Endothelial cell of hepatic sinusoid (primary cell): ENCODE data around the gene VPS26B.
"Not testable (repeated sequence)": the region's sequence is repeated elsewhere in the genome, so short reads cannot be mapped to it uniquely, and the experiment has no call there.

Experiments used
- in situ Hi-C: cut with HindIII; loops from 2 replicates; pipeline ENCODE4 v1.10.0; 2017; ENCODE audit warnings: low sequenced_read_pairs

VPS26B gene

DNA sequence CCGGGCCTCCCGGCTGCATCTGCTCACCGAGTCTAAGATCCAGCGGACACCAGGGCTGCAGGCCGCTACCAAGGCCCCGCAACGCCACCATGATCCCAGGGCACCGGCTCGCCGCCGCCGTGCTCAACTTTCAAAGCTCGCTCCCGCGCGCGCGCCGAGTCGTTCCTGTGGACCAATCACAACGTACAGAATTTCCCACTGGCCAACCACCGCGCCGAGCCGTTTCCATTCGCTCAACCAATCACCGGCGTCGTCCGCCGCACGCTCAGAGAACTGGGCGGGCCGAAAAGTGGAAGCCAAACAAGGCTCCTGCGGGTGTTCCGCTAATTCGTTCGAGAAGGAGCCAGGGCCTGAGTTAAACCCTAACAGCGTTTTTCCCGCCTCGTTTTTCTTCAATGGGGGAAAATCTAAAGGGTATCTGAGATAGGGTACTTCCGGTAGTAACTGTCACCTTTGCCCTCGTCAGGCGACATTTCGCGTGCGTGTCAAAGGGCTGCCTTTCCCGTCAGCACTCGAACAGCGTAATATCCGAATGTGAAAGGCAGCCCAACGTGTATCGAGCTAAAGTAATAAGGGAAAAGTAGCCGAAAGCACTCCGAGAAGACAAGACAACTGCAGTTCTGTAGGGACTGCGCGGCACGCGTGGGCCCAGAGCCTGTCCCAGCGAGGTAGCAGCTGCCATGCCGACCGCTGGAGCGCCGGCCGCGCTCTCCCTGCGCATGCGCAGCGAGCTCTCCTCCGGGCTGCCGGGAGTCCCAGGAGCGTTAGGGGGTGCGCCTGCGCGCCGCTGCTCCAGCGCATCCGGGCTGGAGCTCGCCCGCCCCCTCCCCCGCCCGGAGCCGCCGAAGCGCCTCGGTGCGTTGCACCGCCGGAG is at the start of gene VPS26B, which contains the start of gene NCAPD3:
VPS26B (plus strand) TSS at position 836 of the 874 bp plus-strand sequence. CDS start 452 bp downstream, outside the sequence.
NCAPD3 (minus strand) TSS at position 132 of the 874 bp plus-strand sequence; CDS start at position 91, 41 bp downstream.
- in situ Hi-C loops = no loop called here

DNA sequence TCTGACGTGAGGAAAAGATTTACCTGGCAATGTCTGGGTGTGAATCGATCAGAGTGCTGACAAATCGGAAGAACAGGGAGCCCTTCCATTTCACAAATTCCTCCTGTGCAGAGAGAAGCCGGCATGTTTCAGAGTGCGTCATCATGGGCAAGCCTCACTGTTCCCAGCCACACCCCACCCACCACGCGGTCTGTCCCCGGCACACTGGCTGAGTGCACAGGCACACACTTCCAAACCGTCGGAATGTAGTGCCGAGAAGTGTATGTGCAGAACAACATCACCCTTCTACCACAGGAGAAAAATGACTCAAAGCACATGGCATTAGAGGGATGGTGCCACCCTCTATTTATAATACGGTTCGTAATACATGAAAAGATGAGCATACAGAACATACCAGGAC is 48.2 kb upstream of the VPS26B start:
- in situ Hi-C loops = no loop called here

DNA sequence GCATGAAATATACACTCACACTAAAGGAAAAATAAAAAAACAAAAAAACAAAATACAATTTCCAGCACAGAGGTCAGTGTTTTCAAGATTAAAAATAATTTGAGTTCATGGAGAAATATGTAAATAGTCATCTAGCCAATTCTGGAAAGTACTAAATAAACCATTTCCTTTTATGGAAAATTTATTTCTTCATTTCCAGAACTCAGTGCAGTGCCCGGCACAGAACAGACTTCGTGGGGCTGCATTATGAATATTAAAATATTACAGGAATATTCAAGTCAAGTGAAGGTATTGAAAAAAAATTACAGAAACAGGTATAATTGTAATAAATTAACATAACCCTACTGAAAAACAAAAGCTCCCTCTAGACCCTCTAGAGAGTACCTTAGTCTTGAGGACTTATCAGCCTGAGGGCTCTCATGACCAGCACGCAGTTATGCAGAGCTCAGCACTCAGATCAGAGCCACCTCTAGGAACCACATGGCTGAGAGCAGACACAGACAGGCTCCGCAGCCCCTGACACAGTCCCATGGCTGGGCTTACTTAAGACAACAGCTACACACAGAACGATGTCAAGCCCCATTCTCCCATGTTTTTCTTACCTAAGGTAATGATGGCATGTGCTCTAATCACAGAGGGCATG is 46.3 kb upstream of the VPS26B start:
- in situ Hi-C loops = no loop called here

DNA sequence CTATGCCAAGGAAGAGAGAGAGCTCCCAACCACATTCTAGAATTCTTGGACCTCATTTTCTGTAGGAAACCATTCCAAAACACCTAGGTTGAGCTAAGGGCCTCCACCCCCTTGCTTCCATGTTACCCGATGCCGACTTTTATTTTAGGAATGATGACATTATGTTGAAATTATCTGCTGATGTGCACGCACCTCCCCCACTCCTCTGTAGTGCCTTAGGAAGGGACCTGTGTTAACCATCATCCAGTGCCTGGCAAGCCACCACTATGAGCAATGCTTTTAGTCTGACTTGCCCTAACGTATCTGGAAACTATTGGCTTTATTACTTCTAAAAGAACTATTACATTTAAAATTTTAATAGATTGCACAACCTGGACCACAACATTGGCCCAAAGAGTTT is 42.8 kb upstream of the VPS26B start:
- in situ Hi-C loops = no loop called here

DNA sequence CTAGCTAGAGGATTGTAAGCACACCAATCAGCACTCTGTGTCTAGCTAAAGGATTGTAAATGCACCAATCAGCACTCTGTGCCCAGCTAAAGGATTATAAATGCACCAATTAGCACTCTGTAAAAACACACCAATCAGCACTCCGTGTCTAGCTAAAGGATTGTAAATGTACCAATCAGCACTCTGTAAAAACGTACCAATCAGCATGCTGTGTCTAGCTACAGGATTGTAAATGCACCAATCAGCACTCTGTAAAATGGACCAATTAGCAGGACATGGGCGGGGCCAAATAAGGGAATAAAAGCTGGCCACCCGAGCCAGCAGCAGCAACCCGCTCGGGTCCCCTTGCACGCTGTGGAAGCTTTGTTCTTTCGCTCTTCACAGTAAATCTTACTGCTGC is 36.4 kb upstream of the VPS26B start:
- in situ Hi-C loops = not testable (repeated sequence)

DNA sequence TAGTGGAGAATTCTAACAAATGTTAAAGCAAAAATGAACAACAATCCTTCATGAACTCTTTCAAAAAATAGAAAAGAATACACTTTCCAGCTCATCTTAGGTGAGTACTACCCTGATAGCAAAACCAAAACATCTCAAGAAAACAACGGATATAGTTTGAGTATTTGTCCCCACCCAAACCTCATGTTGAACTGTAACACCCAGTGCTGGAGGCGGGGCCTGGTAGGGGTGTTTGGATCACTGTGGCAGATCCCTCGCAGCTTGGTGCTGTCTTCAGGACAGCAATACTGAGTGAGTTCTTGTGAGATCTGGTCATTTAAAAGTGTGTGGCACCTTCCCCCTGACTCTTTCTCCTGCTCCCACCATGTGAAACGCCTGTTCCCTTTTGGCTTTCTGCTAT is 27.7 kb upstream of the VPS26B start:
- in situ Hi-C loops = no loop called here

DNA sequence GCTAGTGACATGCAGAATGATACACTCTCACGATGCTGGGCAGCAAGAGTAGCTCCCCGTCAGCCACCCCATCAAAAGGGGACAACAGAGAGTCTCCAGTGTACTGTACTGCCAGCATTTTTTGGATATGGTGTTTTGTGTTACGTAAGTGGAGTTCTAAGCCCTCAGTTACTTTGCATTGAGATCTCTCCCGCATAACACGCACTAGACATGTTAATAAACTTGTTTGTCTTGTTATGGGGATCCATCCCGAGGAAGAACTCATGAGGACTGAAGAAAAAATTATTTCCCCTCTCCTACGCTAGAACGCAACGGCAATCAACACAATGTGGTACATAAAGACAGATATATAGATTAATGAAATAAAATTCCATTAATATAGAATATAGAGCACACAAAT is 24.9 kb upstream of the VPS26B start:
- in situ Hi-C loops = no loop called here

DNA sequence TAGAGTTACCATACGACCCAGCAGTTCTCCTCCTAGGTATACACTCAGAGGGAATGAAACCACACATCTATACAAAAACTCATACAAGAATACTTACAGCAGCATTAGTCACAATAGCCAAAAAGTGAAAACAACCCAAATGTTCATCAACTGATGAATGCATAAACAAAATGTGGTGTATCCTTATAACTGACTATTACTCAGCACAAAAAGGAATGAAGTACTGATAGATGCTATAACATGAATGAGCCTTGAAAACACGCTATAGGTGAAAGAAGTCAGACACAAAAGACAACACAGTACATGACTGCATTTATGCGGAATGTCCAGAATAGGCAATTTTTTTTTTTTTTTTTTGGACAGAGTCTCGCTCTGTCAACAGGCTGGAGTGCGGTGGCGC is 23.8 kb upstream of the VPS26B start:
- in situ Hi-C loops = no loop called here

DNA sequence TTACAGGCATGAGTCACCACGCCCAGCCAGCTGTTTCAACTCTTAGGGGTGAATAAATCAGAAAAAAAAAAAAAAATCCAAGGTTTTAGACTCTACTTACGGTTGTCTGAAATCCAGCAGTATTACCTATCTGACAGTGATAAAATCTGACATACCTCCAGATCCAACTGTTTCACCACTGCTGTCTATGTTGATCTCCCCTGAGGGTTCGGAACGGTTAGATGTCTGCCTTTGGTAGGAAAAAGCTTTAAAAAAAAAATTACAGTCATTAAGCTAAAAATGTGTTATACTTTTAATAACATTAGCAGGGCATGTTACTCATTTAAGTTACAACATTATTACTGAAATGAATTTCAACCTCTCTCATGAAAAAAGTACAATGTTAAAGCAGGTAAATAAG is 21.8 kb upstream of the VPS26B start:
- in situ Hi-C loops = no loop called here

DNA sequence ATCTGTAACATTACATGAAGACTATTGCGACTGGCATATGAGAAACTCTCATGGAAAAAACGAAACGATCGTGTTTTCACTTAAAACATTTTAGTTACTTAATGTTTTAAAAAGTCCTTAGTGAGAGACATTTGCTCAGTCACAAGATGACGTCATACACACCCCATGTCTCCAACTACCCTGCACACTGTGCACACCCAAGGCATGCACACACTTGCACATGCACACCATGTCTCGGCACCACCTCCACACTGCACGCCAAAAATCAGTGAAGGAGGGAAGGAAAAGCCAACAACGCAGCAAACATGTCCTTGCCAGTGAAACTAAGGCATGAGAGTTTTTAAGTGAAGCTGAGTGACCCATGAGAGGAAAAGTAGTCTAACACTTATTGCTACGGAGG is 18.7 kb upstream of the VPS26B start:
- in situ Hi-C loops = no loop called here

DNA sequence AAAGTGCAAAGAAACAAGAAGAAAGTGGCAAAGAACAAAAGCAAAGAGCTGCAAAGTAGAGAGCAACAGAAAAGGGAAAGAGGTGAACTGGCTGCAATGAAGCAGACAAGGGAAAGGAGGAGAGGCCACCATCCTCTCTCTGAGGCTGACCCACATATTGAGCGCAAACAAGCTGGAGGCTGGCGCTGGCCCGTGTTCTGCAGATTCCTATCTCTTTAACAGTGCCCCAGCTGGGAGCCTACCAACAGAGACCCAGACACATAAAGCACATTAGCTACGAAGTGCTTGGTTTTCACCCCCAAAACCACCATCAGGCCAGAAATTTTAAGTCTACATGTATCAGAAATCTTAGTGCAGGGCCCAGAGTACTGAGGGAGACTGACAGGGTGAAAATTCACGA is 18.3 kb upstream of the VPS26B start:
- in situ Hi-C loops = no loop called here

DNA sequence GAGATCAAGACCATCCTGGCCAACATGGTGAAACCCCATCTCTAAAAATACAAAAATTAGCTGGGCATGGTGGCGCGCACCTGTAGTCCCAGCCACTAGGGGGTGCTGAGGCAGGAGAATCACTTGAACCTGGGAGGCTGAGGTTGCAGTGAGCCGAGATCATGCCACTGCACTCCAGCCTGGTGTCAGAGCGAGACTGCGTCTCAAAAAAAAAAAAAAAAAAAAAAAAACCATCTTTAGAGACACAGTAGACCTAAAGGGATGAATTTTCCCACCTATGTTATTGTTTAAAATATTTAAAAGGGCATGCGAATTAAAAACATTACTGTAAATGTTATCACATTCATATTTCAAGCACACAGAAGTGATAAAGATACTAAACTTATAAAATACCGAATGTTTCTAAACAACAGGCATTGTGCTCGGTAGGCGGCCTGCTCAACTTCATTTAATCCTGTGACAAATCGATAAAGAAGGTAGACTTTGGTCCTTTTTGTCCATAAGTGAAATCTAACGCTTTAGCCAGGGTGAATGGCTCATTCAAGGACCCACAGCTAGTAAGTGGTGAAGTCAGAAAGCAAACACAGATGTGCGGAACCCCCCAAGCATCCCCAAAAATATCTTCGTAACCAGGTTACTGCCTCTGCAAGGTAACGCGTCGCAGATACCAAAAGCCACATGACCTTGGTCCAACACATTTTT is 16.8 kb upstream of the VPS26B start:
- in situ Hi-C loops = no loop called here

DNA sequence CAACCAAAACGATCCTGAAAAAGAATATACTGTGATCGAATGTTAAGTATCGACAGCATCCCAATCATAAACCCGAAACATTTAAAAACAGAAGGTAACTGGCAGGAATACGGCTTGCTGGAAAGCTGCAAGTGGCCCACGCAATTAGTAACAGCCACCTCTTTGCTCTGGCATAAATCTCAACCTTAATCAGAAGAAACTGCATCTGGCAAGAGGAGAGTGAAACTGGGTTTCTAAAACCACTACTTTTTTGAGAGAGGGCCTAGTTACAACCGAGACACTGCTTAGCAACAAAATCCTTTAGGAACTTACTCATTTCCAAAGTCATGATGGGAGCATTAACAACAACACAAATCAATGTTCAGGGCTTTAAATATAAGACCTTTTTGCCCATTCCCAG is 8.6 kb upstream of the VPS26B start:
- in situ Hi-C loops = no loop called here

DNA sequence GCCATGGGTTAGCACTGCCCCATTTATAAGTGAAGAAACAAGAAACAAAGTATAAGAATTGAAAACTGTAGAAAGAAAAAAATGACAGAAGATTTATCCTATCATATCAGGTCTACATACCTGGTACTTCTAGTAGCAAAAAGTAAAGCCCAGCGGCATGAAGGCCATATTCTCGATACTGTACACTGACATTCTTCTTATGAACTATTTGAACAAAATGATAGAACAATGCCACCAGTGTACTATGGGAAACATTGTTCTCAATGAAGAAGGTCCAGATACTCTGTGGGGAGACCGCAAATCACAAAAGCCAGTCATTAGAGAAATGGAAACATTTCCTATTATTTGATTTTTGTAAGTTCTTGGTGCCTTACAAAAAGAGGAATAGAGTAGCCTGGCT is 7.7 kb upstream of the VPS26B start:
- in situ Hi-C loops = no loop called here

DNA sequence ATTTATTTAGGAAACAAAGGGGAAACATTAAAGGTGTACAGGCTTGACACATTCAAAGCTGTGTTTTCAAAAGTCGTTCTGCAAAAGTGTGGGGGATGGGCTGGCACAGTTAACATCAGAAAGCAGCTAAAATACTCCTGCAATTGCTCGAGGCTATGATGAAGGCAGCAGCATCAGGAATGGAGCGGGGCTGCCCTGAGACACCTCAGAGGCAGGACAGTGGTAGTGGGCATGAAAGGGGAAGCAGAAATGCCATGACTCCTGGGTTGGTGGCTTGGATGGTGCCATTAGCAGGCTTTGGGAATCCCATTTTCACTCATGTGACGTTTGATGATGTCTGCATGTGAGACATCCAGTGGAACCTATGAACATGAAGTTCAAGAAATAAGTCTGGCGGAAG is 1.4 kb upstream of the VPS26B start:
- in situ Hi-C loops = no loop called here

DNA sequence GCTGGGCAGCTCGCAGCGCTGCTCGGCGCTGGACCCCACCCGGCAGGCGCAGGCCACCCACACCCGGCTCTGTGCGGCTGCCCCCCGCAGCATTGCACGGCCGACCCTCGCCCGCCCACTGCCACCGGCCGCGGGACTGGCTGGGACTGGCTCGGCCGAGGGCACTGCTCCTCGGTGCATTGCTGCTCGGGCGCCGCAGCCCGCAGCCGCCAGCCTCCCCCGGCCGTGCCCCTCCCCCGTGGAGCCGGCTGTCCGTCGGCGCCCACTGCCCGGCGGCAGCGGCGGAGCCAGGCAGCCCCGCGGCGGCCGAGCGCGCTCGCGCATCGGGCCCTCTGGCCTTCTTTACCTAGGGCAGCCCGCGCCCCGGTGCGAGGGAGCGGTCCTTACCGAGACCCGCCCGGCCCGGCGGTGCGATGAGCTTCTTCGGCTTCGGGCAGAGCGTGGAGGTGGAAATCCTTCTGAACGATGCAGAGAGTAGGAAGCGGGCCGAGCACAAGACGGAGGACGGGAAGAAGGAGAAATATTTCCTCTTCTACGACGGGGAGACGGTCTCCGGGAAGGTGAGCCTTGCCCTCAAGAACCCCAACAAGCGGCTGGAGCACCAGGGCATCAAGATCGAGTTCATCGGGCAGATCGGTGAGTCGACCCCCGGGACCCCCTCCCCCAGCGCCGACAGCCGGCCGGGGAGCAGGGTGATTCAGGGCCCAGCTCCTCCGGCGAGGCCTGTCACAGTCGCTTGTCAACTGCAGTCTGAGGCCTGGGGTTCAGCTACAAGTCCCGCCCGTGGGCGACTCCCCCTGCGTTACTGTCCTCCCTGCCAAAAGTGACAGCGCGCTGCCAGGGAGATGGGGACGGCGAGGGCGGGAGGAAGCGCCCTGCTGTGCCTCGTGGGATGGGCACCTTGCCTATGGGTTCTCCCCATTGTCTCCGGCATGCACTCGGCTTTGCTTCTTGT is 516 bp downstream of the VPS26B start:
- in situ Hi-C loops = no loop called here

DNA sequence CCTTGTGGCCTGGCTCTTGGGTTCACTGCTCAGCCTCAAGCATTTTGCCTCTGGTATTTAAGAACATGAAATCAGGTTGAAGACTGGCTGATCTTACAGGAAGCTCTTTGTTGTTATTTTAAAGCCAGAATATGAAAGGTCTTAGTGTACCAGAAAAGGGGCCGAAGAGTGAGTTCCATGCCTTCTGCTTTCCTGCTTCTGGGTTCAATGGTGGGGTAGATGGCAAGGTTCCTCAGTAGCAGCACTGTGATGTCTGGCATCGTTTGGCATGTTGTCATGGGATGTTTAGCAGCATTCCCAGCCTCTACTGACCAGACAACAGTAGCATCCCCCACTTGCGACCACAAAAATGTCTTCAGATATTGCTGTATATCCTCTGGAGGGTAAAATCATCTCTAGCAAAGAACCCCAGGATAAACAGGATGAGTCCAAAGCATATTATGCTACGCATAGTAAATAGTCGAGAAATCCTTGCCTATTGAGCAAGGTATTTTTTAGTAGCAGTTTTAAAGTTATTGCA is 2.4 kb downstream of the VPS26B start:
- in situ Hi-C loops = no loop called here

DNA sequence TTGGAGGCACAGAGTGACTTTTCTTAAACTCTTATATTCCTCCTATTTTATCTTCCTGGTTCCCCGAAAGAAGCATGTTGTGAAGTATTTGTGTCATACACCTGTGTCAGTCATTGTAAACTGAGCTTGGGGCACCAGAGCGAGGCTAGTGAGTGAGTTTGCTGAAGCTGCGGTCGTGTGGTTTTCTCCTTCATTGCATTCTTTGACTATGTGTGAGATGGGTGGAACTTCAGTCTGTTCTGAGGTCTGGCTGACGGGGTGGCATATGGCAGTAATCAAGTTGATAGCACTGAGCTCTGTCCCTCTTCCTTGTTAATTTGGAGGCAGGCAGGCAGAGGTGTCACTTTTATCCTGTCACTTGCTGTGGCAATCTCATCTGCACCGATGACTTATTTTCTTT is 4.2 kb downstream of the VPS26B start:
- in situ Hi-C loops = no loop called here

DNA sequence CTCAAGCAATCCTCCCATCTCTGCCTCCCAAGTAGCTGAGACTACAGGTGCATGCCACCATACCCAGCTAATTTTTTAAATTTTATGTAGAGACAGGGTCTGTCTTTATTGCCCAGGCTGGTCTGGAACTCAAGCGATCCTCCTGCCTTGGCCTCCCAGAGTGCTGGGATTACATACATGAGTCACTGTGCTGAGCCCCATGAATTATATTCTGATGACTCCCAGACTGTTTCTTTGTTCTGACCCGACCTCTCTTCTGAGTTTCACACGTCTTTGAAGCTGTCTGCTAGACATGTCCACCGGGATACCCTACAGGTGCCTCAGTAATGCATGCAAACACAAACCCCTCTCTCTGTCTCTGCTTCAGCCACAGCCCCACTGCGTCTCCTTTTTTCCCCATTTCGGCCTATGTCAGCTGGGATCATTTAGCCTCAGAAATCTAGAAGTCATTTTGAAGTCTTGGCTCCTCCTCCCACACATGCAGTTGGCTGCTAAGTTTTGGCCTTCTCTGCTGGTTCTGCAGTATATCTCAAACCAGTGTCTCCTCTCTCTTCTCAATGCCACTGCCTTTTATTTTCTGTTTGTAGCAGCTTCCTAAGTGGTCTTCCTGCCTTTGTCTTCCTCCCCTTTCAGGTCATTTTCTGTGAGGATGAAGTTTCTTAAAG is 4.8 kb downstream of the VPS26B start:
- in situ Hi-C loops = no loop called here

DNA sequence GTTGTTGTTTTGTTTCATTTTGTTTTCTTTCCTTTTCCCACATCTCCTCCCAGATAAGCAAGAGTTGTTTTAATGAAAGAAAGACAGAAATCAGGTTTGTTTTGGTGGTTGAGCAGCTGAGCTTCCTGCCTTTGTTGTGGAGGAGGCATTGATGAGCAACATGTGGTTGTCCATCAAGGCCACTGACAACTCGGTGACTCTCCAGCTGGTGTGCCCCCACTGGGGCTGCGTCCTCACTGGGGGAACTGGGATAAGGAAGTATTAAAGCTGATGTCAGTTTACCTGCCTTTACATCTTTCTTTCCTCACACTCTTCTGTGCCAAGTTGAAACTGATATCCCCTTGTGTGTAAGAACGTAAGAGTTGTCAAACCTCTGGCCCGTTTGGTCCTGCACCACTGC is 5.9 kb downstream of the VPS26B start:
- in situ Hi-C loops = no loop called here
